ENCODE data around the gene ENPP3.

Gene ENPP3

DNA sequence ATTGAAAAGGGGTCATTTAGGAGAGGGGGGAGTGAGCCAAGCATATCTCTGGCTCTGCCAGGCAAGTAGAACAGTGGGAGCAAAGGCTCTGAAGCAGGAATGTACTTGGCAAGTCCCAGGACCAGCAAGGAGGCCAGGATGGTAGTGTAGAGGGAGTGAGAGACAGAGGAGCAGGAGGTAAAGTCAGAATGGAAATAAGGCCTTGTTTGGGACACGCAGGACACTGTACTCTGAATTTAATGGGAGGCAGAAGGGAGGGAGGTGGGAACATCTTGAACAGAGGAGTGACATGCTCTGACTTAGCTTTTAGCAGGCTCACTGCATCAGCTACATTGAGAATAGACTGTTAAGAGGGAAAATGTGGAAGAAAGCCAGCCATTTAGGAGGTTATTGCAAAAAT lies 133.7 kb downstream of the ENPP3 start:
- no peaks in the 10 kb centered on the region for H3K36me3 ChIP-seq
- TF ChIP-seq, protein P1, sequence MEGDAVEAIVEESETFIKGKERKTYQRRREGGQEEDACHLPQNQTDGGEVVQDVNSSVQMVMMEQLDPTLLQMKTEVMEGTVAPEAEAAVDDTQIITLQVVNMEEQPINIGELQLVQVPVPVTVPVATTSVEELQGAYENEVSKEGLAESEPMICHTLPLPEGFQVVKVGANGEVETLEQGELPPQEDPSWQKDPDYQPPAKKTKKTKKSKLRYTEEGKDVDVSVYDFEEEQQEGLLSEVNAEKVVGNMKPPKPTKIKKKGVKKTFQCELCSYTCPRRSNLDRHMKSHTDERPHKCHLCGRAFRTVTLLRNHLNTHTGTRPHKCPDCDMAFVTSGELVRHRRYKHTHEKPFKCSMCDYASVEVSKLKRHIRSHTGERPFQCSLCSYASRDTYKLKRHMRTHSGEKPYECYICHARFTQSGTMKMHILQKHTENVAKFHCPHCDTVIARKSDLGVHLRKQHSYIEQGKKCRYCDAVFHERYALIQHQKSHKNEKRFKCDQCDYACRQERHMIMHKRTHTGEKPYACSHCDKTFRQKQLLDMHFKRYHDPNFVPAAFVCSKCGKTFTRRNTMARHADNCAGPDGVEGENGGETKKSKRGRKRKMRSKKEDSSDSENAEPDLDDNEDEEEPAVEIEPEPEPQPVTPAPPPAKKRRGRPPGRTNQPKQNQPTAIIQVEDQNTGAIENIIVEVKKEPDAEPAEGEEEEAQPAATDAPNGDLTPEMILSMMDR (IDR thresholded peaks at IDR 0.05; ENCODE audit: low read depth, low read length) = no peak
- DNase-seq = no peak

GRCh38 chr6:131773284-131773950 lies 136.3 kb downstream of the ENPP3 start:
- TF ChIP-seq, protein P1 (IDR thresholded peaks at IDR 0.05; ENCODE audit: low read depth, low read length) = no peak
- no peak overlapping the region for H3K4me3 ChIP-seq (ENCODE audit: low read depth, low read length)
- no peaks in the 10 kb centered on the region for H3K4me1 ChIP-seq
- no peaks in the 10 kb centered on the region for H3K9me3 ChIP-seq
- no peaks in the 10 kb centered on the region for H3K36me3 ChIP-seq
- H3K27me3 ChIP-seq = no peaks in the 10 kb centered on the region
- DNase-seq = no peak

More for the DNA sequence above, 133.7 kb downstream of the ENPP3 start:
- Histone ChIP-seq H3K27me3 (no peaks in the 10 kb centered on the region; the same call in 1 of the 2 replicates), H3K4me1 (no peaks in the 10 kb centered on the region), H3K9me3 (no peaks in the 10 kb centered on the region), H3K4me3 (ENCODE audit: low read depth, low read length) (no peak overlapping the region)

DNA sequence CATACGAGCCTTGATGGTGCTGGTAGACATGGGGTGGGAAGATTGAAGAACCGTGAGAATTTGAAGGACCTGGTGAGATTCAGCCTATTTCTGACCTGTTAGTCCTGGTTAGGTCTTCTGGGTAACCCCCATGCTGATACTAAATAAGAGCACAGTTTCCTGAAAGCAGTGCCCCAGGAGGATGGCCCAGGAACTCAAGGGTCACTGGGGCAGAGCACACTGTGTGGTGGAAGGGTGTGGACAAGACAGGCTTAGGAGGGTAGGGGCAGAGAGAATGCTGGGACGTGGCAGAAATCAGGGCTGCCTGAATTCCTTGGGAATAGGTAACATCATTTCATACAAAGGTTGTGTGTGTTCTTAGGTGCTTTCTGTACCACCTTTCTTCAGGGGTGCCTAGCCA lies 138.8 kb downstream of the ENPP3 start:
- no peaks in the 10 kb centered on the region for H3K4me1 ChIP-seq
- H3K27me3 ChIP-seq = no peaks in the 10 kb centered on the region
- DNase-seq = no peak
- H3K9me3 ChIP-seq = no peaks in the 10 kb centered on the region
- H3K36me3 ChIP-seq = no peaks in the 10 kb centered on the region
- TF ChIP-seq, protein P1 (IDR thresholded peaks at IDR 0.05; ENCODE audit: low read depth, low read length) = no peak
- H3K4me3 ChIP-seq (ENCODE audit: low read depth, low read length) = no peak overlapping the region

GRCh38 chr6:131776985-131777384 lies 139.9 kb downstream of the ENPP3 start:
- no peak for DNase-seq
- Histone ChIP-seq H3K4me3 (ENCODE audit: low read depth, low read length) (no peak overlapping the region), H3K27me3 (no peaks in the 10 kb centered on the region), H3K36me3 (no peaks in the 10 kb centered on the region), H3K9me3 (no peaks in the 10 kb centered on the region), H3K4me1 (no peaks in the 10 kb centered on the region)
- TF ChIP-seq, protein P1 (IDR thresholded peaks at IDR 0.05; ENCODE audit: low read depth, low read length) = no peak

DNA sequence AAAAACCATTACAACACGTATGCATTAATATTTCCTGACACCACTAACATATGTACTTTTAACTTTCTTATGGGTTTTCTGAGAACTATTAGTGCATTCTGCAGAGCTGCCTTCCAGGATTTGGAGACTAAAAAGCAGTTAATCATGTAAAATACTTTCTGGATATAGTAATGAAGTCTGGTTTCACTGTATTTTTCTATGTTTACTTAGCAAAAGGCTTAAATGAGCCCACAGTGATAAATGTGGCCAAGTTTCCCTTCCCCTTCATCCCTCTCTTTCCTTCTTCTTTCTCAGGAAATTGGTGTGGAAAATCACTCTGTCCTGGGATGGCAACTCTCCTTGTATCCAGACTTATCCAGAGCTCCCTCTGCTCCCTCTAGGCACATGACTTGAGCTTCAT lies 141.1 kb downstream of the ENPP3 start:
- H3K4me3 ChIP-seq (ENCODE audit: low read depth, low read length) = no peak overlapping the region
- H3K9me3 ChIP-seq = no peaks in the 10 kb centered on the region
- no peaks in the 10 kb centered on the region for H3K36me3 ChIP-seq
- no peak for DNase-seq
- H3K4me1 ChIP-seq = no peaks in the 10 kb centered on the region
- no peaks in the 10 kb centered on the region for H3K27me3 ChIP-seq
- TF ChIP-seq, protein P1 (IDR thresholded peaks at IDR 0.05; ENCODE audit: low read depth, low read length) = no peak

GRCh38 chr6:131779304-131779703 lies 142.2 kb downstream of the ENPP3 start:
- no peaks in the 10 kb centered on the region for H3K27me3 ChIP-seq
- H3K4me1 ChIP-seq = no peaks in the 10 kb centered on the region
- H3K9me3 ChIP-seq = no peaks in the 10 kb centered on the region
- no peak for DNase-seq
- TF ChIP-seq, protein P1 (IDR thresholded peaks at IDR 0.05; ENCODE audit: low read depth, low read length) = no peak
- no peak overlapping the region for H3K4me3 ChIP-seq (ENCODE audit: low read depth, low read length)
- H3K36me3 ChIP-seq = no peaks in the 10 kb centered on the region
